GM12878 (cell line): ENCODE data around the gene SLC2A9. TPM values are rescaled to one million over a fixed set of nuclear protein-coding genes. Genes with fewer than 3 reads are reported as not detected.

Experiments used
- ATAC-seq: fragments of 200-7000 bp; cut with Tn5 transposase; 3 replicates; pipeline ENCODE4 v1.9.1; 2020; ENCODE audit warnings: mild to moderate bottlenecking, moderate library complexity
- BruUV-seq: library from RNA; stranded (reverse); fragments of 400-500 nt; replicated peaks from 2 replicates; lab custom pipeline; 2021; lab: Mats Ljungman, UMichigan
- CTCF ChIA-PET: fragments of 300-600 bp; sonication (Branson Sonifier 250); formaldehyde crosslinking; extraction: SDS; loops from one replicate; lab custom pipeline; 2021; ENCODE audit warnings: inconsistent platforms; lab: Yijun Ruan, JAX
- POLR2A ChIA-PET: fragments of 350-600 bp; formaldehyde crosslinking; extraction: SDS; loops from one replicate; lab custom pipeline; 2021; ENCODE audit warnings: inconsistent platforms; lab: Charles Lee
- RAD21 ChIA-PET: fragments of 300-600 bp; sonication (Branson Sonifier 250); formaldehyde crosslinking; loops from one replicate; lab custom pipeline; 2023; ENCODE audit warnings: antibody characterized with exemption; ENCODE audit not compliant: unreplicated experiment; lab: Charles Lee
- SMC1A ChIA-PET: fragments of 300-600 bp; sonication (Branson Sonifier 250); formaldehyde crosslinking; loops from one replicate; lab custom pipeline; 2023; ENCODE audit not compliant: unreplicated experiment, uncharacterized antibody; lab: Charles Lee
- DNase-seq: peaks from one replicate; pipeline ENCODE4 v3.0.0-alpha.2; 2011; ENCODE audit warnings: low read depth, low spot score
- FAIRE-seq: peaks from 3 replicates; lab custom pipeline; 2011; peaks lifted over from hg19 to GRCh38; lab: Jason Lieb, UNC
- H2AFZ ChIP-seq: 2 replicates; pipeline ENCODE4 v1.6.0; 2011; ENCODE audit warnings: low read depth, low read length, control low read depth; ENCODE audit not compliant: control insufficient read depth
- H3K27ac ChIP-seq: 2 replicates; pipeline ENCODE4 v1.5.1; 2011; ENCODE audit warnings: control low read depth; ENCODE audit not compliant: control insufficient read depth, insufficient read depth
- H3K27me3 ChIP-seq, 2 experiments: replicated peaks in 1 of 2; 2 replicates each; pipeline versions ENCODE4 v1.6.0 to v1.6.1; 2011; ENCODE audit warnings: low read length in 1 of 2; ENCODE audit not compliant: control insufficient read depth in 2 of 2, insufficient read depth in 2 of 2
- H3K36me3 ChIP-seq, 2 experiments: 2 replicates each; pipeline ENCODE4 v1.5.1; 2011; ENCODE audit warnings: low read length in 1 of 2; ENCODE audit not compliant: control insufficient read depth in 2 of 2, insufficient read depth in 2 of 2
- H3K4me1 ChIP-seq: 2 replicates; pipeline ENCODE4 v1.6.1; 2011; ENCODE audit warnings: mild to moderate bottlenecking, low read length, moderate library complexity, mixed read lengths; ENCODE audit not compliant: control insufficient read depth, insufficient read depth
- H3K4me2 ChIP-seq: 2 replicates; pipeline ENCODE4 v1.6.0; 2011; ENCODE audit warnings: control low read depth; ENCODE audit not compliant: control insufficient read depth, insufficient read depth
- H3K4me3 ChIP-seq: fragments of 200-600 bp; sonication (generic); 2 replicates; pipeline ENCODE4 v1.5.1; 2016
- H3K79me2 ChIP-seq: 2 replicates; pipeline ENCODE4 v1.6.0; 2011; ENCODE audit warnings: low read length; ENCODE audit not compliant: control insufficient read depth, insufficient read depth
- H3K9ac ChIP-seq: 2 replicates; pipeline ENCODE4 v1.8.0; 2011; ENCODE audit warnings: low read length, control low read depth, mixed read lengths; ENCODE audit not compliant: control insufficient read depth, insufficient read depth
- H3K9me3 ChIP-seq: replicated peaks from 3 replicates; pipeline ENCODE4 v1.5.1; 2011; ENCODE audit warnings: mild to moderate bottlenecking, low read length; ENCODE audit not compliant: control insufficient read depth, insufficient read depth
- H4K20me1 ChIP-seq: 2 replicates; pipeline ENCODE4 v1.6.0; 2011; ENCODE audit not compliant: control insufficient read depth, insufficient read depth
- BCLAF1 ChIP-seq: fragments of 450-650 bp; IDR thresholded peaks from 2 replicates; pipeline ENCODE4 v1.6.1; 2017; ENCODE audit warnings: antibody characterized with exemption, mild to moderate bottlenecking, moderate library complexity
- IKZF1 ChIP-seq: fragments of 450-650 bp; conservative IDR thresholded peaks from 2 replicates; pipeline ENCODE4 v1.6.1; 2017; ENCODE audit warnings: antibody characterized with exemption, mild to moderate bottlenecking
- IRF4 ChIP-seq: IDR thresholded peaks from 2 replicates; pipeline ENCODE4 v1.6.1; 2011; ENCODE audit warnings: low read depth, low read length
- MEF2B ChIP-seq: fragments of 450-650 bp; IDR thresholded peaks from 2 replicates; pipeline ENCODE4 v1.6.1; 2018; ENCODE audit warnings: mild to moderate bottlenecking, moderate library complexity; ENCODE audit not compliant: partially characterized antibody, poor library complexity, severe bottlenecking
- NR2F1 ChIP-seq: fragments of 450-650 bp; conservative IDR thresholded peaks from 2 replicates; pipeline ENCODE4 v1.6.1; 2017; ENCODE audit warnings: mild to moderate bottlenecking
- PBX3 ChIP-seq: IDR thresholded peaks from 2 replicates; pipeline ENCODE4 v1.6.1; 2011; ENCODE audit warnings: mild to moderate bottlenecking, low read depth, low read length, moderate library complexity; ENCODE audit not compliant: insufficient replicate concordance
- RCOR1 ChIP-seq: conservative IDR thresholded peaks from 2 replicates; pipeline ENCODE4 v1.6.1; 2012; ENCODE audit warnings: low read depth, low read length, improper control_type of control experiment
- SMC3 ChIP-seq: IDR thresholded peaks from 2 replicates; pipeline ENCODE4 v1.6.1; 2011; ENCODE audit warnings: low read length, improper control_type of control experiment, borderline replicate concordance
- STAT3 ChIP-seq: IDR thresholded peaks from 2 replicates; pipeline ENCODE4 v1.6.1; 2011; ENCODE audit warnings: low read depth, low read length, improper control_type of control experiment
- USF2 ChIP-seq: IDR thresholded peaks from 2 replicates; pipeline ENCODE4 v1.6.1; 2011; ENCODE audit warnings: low read depth, low read length, improper control_type of control experiment, borderline replicate concordance
- ZBTB33 ChIP-seq: fragments of 450-650 bp; IDR thresholded peaks from 2 replicates; pipeline ENCODE4 v1.6.1; 2017; ENCODE audit warnings: mild to moderate bottlenecking
- ZNF274 ChIP-seq: IDR thresholded peaks from one replicate; pipeline ENCODE4 v1.8.0; 2011; ENCODE audit not compliant: insufficient read length, insufficient read depth
- WGBS: methylation state at CpG from one replicate; pipeline ENCODE4 v1.1.6; 2016; ENCODE audit warnings: low lambda C conversion rate; ENCODE audit not compliant: insufficient replicate concordance, insufficient coverage; ENCODE audit errors: missing lambda C conversion rate; 5-methylcytosine and 5-hydroxymethylcytosine counted together
- in situ Hi-C: fragments of 300-500 bp; cut with MboI; formaldehyde crosslinking; loops from 9 replicates; pipeline ENCODE4 v1.14.3; 2018; ENCODE audit warnings: mixed read lengths
- intact Hi-C: fragments of 100-400 bp; cut with micrococcal nuclease; formaldehyde crosslinking; loops from one replicate; pipeline ENCODE4 v1.14.2; 2022; ENCODE audit not compliant: unreplicated experiment
- polyA plus RNA-seq, 11 experiments: library from polyadenylated mRNA; depleted of rRNA in 4 of 11; unstranded in 6 of 11; stranded (reverse) in 5 of 11; fragments of >200 nt; fragmentation: Nextera tagmentation in 4 of 11; fragmentation: Illumina TruSeq in 1 of 11; extraction: Ambion mirVana in 4 of 11; extraction: Trizol in 1 of 11; gene quantifications; 1 replicate in 1 of 11; 2 replicates in 10 of 11; pipeline versions ENCODE4 v1.2.1 to v1.2.3, GENCODE V29; 2011 to 2016; ENCODE audit warnings: inconsistent platforms in 2 of 11, missing spikeins in 2 of 11, low read depth in 1 of 11
- total RNA-seq, 4 experiments: library from RNA; depleted of rRNA in 3 of 4; stranded (reverse); fragments of >200 nt in 3 of 4; fragmentation: Illumina TruSeq in 1 of 4; extraction: Trizol in 1 of 4; gene quantifications; 2 replicates each; pipeline versions ENCODE4 v1.2.1 to v1.2.3, GENCODE V29; 2013 to 2021

SLC2A9 gene
- total and polyA plus RNA-seq, 10 of the 15 experiments (the other 5 are each of a cell fraction or from before 2014, with no cell fraction given) = 0.28 to 2.8 (median 1.2) TPM

DNA sequence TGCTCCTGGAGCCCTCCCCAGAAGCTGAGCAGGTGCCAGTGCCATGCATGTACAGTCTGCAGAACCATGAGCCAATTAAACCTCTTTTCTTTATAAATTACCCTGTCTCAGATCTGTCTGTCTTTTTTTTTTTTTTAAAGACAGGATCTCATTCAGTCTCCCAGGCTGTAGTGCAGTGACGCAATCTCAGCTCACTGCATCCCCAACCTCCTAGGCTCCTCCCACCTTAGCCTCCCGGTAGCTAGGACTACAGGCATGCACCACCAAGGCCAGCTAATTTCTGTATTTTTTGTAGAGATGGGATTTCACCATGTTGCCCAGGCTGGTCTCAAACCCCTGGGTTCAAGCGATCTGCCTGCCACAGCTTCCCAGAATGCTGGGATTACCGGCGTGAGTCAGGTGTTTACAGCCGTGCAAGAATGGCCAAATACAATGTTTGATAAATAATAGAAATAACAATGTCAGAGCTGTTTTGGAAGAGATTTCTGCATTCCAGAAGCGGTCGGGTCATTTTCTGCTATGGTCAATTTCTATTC lies 68.8 kb downstream of the SLC2A9 start:
- BruUV-seq = no TSS peak
- FAIRE-seq = no peak
- DNase-seq = no peak
- ChIA-PET RAD21 (no interaction called here), POLR2A (no interaction called here), CTCF (interaction anchor here (0.8 to 2.3 kb wide), 2 partner anchors 55 to 62 kb away, joined by 3 to 9 read pairs; no protein-coding TSS in a partner anchor), SMC1A (interaction anchor here (0.7 to 1.5 kb wide), 2 partner anchors 13 to 62 kb away, joined by 3 to 6 read pairs; no protein-coding TSS in a partner anchor)
- Histone ChIP-seq H3K9ac (no peak overlapping the region), H3K79me2 (no peaks in the 10 kb centered on the region), H3K9me3 (no peaks in the 10 kb centered on the region), H3K4me2 (no peak overlapping the region), H3K4me3 (no peak overlapping the region), H3K27me3 (no peaks in the 10 kb centered on the region), H2AFZ (no peak overlapping the region), H3K36me3 (no peaks in the 10 kb centered on the region), H4K20me1 (no peaks in the 10 kb centered on the region)
- in situ Hi-C loops (no loop called here), intact Hi-C loops (no loop called here)
- no peak; the same call in 2 of the 3 replicates for ATAC-seq
- TF ChIP-seq BCLAF1 (no peak), IKZF1 (no peak), USF2 (no peak), SMC3 (no peak), IRF4 (no peak), PBX3 (no peak), NR2F1 (no peak), ZNF274 (no peak), ZBTB33 (no peak), MEF2B (no peak), RCOR1 (no peak), STAT3 (no peak)
- TF ChIP-seq, all 136 proteins: peak for 0
- Histone ChIP-seq H3K4me1 (no peaks in the 10 kb centered on the region), H3K27ac (no peak overlapping the region)
- 37% methylated on average over 8 of the region's 8 CpGs for WGBS
